Measurements from ENCODE around the gene HOXB1. TPM values are rescaled to one million over a fixed set of nuclear protein-coding genes. Genes with fewer than 3 reads are reported as not detected.

HOXB1 gene
- total RNA-seq, 4 donors from 2014 or later = not detected

DNA sequence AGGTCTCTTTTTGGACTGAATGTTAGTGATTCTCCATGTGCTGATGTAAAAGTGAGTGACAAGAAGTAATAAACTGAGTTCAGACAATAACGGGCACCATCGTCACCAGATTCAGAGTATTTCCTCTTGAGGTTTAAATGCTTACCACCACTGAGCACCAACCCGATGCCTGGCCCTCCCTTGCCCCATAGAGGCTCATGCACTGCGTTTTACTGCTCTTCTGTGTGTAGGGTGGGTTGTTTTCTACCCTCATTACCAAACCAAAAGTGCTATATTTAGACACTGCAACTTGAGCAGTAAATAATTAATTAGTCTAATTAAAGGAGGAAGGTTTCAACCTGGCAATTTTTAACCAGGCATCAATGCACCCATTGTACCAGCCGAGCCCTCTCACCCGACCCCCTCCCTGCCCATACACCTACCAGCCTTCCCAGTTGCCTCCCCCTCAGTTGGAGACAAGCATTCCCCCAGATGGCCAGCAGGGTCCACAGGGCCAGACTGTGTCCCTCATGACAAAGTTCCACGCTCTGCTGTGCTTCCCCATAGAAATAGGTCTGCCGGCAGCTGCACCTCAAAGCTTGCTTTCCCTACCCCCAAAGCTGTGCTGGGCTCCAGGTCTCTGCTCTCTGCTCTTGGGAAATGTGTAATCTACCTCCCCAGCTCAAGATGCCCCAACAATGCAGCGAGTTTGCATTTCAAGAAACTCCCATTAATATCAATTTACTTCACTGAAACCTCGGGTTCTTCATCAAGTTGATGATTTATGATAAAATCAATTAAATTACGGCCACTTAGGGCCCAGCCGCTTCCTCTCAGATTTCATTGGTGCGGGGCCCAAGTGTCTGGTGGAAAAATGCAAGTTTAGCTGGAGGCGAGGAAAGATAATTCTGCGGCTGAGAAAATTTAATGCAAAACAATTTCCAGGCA, 31.3 kb upstream of the HOXB1 start:
- Histone ChIP-seq H3K27ac (no peak overlapping the region), H3K27me3 (no peaks in the 10 kb centered on the region), H3K9me3 (no peaks in the 10 kb centered on the region), H3K4me1 (peaks cover 3 to 5% of the 10 kb centered on the region in 2 donors), H3K4me3 (no peak overlapping the region), H3K36me3 (no peaks in the 10 kb centered on the region)
- no peak for DNase-seq
- TF ChIP-seq POLR2A (IDR thresholded peaks at IDR 0.05) (no peak), CTCF (IDR thresholded peaks at IDR 0.05) (no peak)
- intact Hi-C loops (cut with DNase I; ENCODE audit: low total_unique reads) = no loop called here

DNA sequence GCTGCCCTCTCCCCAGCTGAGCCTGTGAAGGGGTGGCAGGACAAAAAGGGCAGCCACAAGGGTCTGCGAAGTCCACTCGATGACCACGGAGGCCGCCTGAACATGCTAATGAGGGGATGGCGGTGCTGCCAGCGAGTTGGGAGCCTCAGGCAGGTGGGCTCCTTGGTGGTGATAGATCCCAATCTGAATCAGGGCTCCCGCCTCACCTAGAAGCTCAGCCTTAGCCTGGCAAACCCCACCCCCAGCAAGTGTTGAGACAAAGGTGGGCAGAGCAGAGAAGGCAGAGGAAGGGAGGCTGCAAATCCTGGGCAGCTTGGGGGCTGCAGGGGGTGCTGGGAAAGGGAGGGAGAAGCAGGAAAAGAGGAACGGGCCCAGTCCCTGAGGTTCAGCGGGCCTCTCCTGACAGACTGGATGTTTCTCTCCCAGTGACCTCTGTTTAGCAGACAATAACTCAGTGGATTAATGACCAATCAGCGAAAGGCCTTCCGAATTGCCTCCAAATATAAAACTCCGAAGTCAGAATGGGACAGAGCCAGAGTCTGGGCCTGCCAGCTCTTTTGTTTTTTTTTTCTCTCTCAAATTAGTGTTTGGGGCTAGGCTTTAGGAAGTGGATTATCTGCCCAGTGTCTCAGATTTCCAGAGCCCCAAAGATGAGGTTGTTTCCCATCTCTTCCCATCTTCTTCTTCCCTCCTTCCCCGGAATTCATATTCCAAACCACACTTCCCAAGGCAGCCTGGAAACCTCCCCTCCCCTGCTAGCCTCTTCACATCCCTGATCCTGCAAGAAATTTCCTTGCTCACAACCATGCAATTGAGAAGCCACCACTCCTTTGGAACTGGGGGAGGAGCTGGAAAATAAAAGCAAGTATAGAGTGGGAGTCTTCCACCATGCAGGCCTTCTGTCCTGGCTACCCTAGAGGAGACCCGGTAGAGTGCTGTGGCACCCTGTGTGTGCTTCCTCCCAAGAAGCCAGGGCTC, 29.3 kb upstream of the HOXB1 start:
- peaks cover 3 to 10% of the 10 kb centered on the region in 2 donors for H3K4me1 ChIP-seq
- DNase-seq = no peak
- intact Hi-C loops (cut with DNase I; ENCODE audit: low total_unique reads) = no loop called here
- no peaks in the 10 kb centered on the region for H3K36me3 ChIP-seq
- no peak overlapping the region for H3K4me3 ChIP-seq
- H3K27me3 ChIP-seq = no peaks in the 10 kb centered on the region
- TF ChIP-seq POLR2A (IDR thresholded peaks at IDR 0.05) = no peak
- TF ChIP-seq CTCF (IDR thresholded peaks at IDR 0.05) = no peak
- no peaks in the 10 kb centered on the region for H3K9me3 ChIP-seq
- peak overlapping the region in 1 of 2 donors; percentile 37 for H3K27ac ChIP-seq

- TF ChIP-seq POLR2A (IDR thresholded peaks at IDR 0.05) = no peak
- TF ChIP-seq CTCF (IDR thresholded peaks at IDR 0.05) = no peak
- no peak for DNase-seq
- Histone ChIP-seq H3K9me3 (no peaks in the 10 kb centered on the region), H3K27me3 (no peaks in the 10 kb centered on the region), H3K27ac (peak overlapping the region in 1 of 2 donors; percentile 37), H3K4me3 (no peak overlapping the region), H3K4me1 (peaks cover 3 to 12% of the 10 kb centered on the region in 2 donors), H3K36me3 (no peaks in the 10 kb centered on the region)
- intact Hi-C loops (cut with DNase I; ENCODE audit: low total_unique reads) = no loop called here
Measured at GRCh38 chr17:48559122-48559839, 28.5 kb upstream of the HOXB1 start.

DNA sequence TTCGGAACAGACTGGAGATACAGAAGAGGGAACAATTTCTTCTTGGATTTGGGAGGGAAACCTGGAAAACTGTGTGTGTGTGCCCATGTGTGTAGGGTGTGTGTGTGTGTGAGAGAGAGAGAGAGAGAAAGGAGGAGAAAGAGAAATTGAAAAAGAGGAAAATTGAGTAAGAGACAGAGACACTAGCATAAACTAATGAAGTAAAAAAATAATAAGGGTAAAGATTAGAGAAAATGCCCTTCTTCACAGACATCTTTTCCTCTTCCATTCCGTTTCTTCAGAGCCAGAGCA, 28.0 kb upstream of the HOXB1 start:
- intact Hi-C loops (cut with DNase I; ENCODE audit: low total_unique reads) = no loop called here
- H3K4me1 ChIP-seq = peaks cover 3 to 8% of the 10 kb centered on the region in 2 donors
- no peaks in the 10 kb centered on the region for H3K9me3 ChIP-seq
- H3K27me3 ChIP-seq = no peaks in the 10 kb centered on the region
- no peak overlapping the region for H3K4me3 ChIP-seq
- DNase-seq = no peak
- H3K27ac ChIP-seq = peak overlapping the region in 1 of 2 donors; percentile 86
- no peaks in the 10 kb centered on the region for H3K36me3 ChIP-seq
- TF ChIP-seq CTCF (IDR thresholded peaks at IDR 0.05) (no peak), POLR2A (IDR thresholded peaks at IDR 0.05) (no peak)
